Measurements from ENCODE around the gene EIF2B4. TPM values are rescaled to one million over a fixed set of nuclear protein-coding genes. Genes with fewer than 3 reads are reported as not detected.
A peak's percentile ranks its signal among the peaks of the same experiment; 100 is the strongest.

EIF2B4 gene
- total and polyA plus RNA-seq, 12 donors, result 34.2 to 165 (median 46.4) TPM

- H3K27ac ChIP-seq, result peak within 1 kb of the TSS; percentile 76 to 89 (median 82)
- DNase-seq, result peak; percentile 93 to 97 (median 96)
- intact Hi-C loops (cut with DNase I), result no loop called here
- H3K36me3 ChIP-seq (replicated peaks in 1 of 2), result no peaks in the 10 kb centered on the region
- H3K27me3 ChIP-seq, result no peaks in the 10 kb centered on the region
- no peaks in the 10 kb centered on the region for H3K9me3 ChIP-seq (replicated peaks in 1 of 3)
- WGBS, 4 donors, result 1 to 3% (median 2%) methylated on average over 17 to 82 of the region's 82 CpGs
- peak within 1 kb of the TSS; percentile 43 to 93 (median 64) for H3K4me3 ChIP-seq
- no peak for TF ChIP-seq CTCF (IDR thresholded peaks at IDR 0.05)
- TF ChIP-seq POLR2A (IDR thresholded peaks at IDR 0.05), result peak in 1 of 2 donors; percentile 61
- peaks cover 10 to 28% of the 10 kb centered on the region in 2 donors for H3K4me1 ChIP-seq (replicated peaks in 1 of 2)
These were observed 39.4 kb upstream of the EIF2B4 start, which contains the start of gene PPM1G for GRCh38 chr2:27409321-27410073. TSS of gene PPM1G (minus strand) at chr2:27409591. CDS start at chr2:27409422, 169 bp downstream.

- TF ChIP-seq CTCF (IDR thresholded peaks at IDR 0.05), result no peak
- TF ChIP-seq POLR2A (IDR thresholded peaks at IDR 0.05), result no peak
- no peaks in the 10 kb centered on the region for H3K36me3 ChIP-seq (replicated peaks in 1 of 2)
- H3K9me3 ChIP-seq (replicated peaks in 1 of 3), result no peaks in the 10 kb centered on the region
- H3K4me1 ChIP-seq (replicated peaks in 1 of 2), result peaks cover 10 to 28% of the 10 kb centered on the region in 2 donors
- intact Hi-C loops (cut with DNase I), result no loop called here
- peak in 5 of 7 donors; percentile 25 to 61 (median 34) for DNase-seq
- H3K27ac ChIP-seq, result peak overlapping the region; percentile 76 to 89 (median 82)
- peak overlapping the region; percentile 13 to 93 (median 64) for H3K4me3 ChIP-seq
- H3K27me3 ChIP-seq, result no peaks in the 10 kb centered on the region
- 0 to 1% (median 1%) methylated on average over 17 to 33 of the region's 33 CpGs for WGBS, 4 donors
These were observed 38.6 kb upstream of the EIF2B4 start for GRCh38 chr2:27408601-27409320.

- Histone ChIP-seq H3K9me3 (replicated peaks in 1 of 3) (no peaks in the 10 kb centered on the region), H3K4me3 (peak overlapping the region in 1 of 4 donors; percentile 72), H3K27me3 (no peaks in the 10 kb centered on the region), H3K36me3 (replicated peaks in 1 of 2) (no peaks in the 10 kb centered on the region), H3K27ac (peak overlapping the region in 1 of 5 donors; percentile 82), H3K4me1 (replicated peaks in 1 of 2) (peaks cover 10 to 28% of the 10 kb centered on the region in 2 donors)
- peak; percentile 39 to 72 (median 62) for TF ChIP-seq CTCF (IDR thresholded peaks at IDR 0.05)
- no peak for TF ChIP-seq POLR2A (IDR thresholded peaks at IDR 0.05)
- DNase-seq, result peak in 1 of 7 donors; percentile 39
- intact Hi-C loops (cut with DNase I), result no loop called here
- WGBS, 4 donors, result 48 to 52% (median 50%) methylated on average over 16 of the region's 16 CpGs
These were observed 37.8 kb upstream of the EIF2B4 start for GRCh38 chr2:27407798-27408491.
